Activated T-cell treated with anti-CD3 and anti-CD28 coated beads for 24 hours (primary cell): ENCODE measurements around the gene SMTN.
"Not testable (repeated sequence)": the region's sequence is repeated elsewhere in the genome, so short reads cannot be mapped to it uniquely, and the experiment has no call there.

Source experiments
- DNase-seq: peaks from one replicate; pipeline ENCODE4 v3.0.0-alpha.2; 2020; ENCODE audit warnings: low read depth

The SMTN gene

DNA sequence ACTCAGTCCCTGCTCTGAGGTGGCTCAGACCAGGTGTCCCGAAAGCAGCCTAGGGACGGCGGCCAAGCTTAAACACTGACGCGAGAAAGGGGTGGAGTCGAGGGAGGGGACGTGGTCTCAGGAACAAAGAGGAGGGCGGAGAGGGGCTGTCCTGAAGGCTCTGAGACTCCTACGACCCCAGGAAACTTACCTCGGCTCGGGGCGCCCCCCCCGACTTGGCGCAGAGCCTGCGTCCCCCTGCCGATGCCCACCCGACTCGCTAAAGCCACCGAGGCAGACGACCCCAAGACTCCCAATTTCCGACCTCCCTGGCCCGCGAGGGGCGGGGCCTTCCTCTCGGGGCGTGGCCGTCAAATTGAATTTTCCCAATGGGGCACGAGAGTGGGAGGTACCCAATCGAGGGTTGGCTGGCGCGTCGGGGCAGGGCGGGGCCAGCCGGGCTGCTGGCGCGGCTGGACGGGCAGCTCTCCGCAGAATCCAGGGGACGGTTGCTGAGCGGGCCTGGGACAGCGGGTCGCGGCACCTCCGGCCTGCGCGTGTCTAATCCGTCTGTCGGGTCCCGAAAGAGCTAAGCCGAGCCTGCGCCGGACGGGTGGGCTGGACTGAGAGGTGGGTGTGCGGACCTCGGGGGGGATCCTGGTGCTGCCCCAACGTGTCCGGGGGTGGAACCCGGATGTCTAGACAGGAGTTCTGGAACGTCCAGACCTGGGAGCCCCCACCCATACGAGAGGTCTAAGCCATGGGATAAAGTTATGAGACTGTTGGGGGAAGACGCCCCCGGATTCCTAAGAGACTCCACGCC lies at the start of gene SMTN:
TSS of gene SMTN (plus strand) at position 471 of the 802 bp plus-strand sequence. CDS start 1,941 bp downstream, outside the sequence.
- DNase-seq, result peak; percentile 81

DNA sequence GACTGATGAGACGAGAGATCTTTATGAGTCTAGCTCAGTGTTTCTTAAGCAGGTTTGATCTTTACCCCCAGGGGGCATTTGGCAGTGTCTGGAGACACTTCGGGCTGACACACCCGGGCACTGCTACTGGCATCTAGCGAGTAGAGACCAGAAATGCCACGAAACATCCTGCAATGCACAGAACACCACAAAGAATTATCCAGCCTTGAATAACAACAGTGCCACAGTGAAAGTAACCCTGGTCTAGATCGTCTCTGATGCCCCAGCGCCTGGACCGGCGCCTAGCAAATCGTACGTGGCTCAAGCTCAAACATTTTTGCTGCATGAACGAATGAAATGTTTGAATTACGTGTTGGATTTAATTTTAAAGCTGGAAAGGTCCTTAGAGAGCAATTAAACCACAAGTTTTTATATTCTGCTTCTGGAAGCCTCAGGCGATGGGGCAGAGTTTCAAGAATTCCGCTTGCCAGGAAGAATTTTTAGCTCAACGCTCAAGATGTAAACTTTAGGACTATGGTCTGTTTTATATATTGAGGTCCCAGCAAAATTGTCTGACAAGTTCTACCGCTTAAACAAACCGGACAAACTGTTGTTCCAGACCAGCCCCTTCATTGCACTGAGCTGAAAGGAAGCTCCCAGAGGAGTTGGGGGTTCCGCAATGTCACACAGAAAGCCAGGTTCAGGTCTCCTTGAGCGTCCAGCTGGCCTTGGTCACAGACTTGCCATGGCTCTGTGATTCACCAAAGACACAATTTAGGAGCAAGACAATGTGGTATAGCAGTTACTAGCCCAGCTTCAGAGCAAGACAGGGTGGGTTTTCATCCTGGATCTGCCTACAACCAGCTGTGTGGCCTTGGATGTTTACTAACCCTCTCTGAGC lies 44.2 kb upstream of the SMTN start:
- no peak for DNase-seq

DNA sequence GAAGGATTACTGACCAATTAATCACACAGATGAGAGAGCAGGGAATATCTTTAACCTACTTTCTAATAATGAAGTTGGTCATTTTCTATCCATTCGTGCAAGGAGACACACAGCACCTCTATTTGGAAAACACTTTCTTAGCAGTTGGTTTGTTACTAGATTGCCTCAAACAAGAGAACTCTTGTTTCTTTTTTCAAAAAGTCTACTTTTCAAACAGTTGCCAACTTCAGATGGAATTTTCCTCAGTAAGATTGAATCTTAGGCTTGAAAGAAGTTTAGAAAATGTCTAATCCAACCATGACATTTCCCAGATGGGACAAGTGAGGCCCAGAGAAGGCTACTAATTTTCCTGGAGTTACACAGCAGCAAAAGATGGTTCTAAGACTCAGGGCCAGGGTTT lies 42.4 kb upstream of the SMTN start:
- no peak for DNase-seq

DNA sequence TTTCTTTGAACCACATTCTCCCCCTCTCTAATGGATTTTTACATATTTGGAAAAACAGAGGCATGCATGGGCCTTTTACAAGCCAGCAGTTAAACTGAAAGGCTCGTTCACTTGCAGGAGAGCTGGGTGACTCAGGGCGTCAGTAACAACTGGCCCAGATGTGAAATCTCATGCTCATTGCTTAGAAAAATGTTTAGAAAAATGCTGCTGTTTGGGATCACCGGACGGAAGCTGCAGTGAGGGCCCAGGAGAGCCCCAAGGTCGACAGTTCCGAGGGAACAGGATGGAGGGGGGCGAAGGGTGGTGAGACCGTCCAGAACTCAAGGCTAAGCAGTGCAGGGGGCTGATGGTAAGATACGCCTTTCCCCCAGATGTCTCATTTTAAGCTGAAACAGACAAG lies 41.7 kb upstream of the SMTN start:
- DNase-seq, result no peak

DNA sequence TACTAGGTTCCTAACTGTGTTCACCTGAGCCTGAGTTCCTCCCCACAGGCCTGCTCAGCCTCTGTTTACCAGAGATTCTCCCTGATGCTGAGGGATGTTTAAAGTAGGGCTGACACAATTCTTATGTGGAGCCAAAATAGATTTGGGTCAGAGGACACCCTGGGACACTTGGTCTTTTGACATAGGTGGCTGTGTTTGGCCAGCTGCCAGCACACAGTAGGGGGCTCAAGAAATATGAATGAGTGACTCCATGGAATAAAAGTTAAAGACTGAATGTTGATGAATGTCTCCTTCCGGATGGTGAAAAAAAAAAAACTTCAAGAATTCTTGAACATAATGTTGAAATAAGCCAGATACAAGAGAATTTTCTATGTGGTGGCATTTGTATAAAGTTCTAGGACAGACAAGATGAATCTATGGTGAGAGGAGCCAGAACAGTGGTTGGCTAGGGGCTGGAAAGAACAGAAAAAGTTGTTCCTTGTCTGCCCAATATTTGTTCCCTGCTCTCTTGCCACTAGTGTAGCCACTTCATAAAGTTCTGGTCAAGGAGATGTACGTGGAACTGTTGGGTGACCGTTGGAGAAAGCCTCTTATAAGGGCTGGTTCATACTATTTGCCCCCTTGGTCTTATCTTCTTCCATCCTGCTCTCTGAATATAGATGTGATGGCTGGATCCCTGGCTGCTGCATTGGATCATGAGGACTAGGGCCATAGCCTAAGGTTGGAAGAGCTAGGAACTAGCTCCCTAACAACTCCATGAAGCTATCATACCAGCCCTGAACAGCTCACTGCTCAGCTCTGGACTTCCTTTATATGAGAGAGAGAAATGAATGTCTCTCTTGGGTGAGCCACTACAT lies 40.3 kb upstream of the SMTN start:
- no peak for DNase-seq

DNA sequence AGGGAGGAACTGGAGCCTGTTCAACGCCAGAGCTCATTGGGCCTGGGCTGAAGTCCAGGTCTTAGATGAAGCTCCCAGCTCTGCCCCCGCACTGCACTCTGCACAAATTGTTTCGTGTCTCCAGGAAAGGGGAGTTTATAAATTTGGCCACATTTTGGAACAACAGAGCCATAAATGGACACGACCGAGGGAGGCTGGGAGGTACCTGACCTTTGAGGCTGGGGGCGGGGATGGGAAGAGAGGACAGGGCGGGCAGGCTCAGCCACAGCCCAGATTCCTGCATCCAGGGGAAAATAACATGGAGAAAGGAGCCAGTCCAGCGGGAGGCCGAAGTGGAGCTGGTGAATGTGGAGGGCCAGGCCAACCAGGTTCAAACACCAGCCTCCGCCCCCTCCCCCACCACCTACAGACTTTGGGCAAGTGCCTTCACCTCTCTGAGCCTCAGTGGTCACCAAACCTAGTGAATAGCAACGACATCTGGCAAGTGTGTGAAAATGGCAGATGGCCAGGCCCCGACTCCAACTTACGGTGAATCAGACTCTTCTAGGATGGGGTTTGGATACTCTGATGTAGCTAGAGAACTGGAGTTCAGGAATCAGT lies 36.8 kb upstream of the SMTN start:
- no peak for DNase-seq

DNA sequence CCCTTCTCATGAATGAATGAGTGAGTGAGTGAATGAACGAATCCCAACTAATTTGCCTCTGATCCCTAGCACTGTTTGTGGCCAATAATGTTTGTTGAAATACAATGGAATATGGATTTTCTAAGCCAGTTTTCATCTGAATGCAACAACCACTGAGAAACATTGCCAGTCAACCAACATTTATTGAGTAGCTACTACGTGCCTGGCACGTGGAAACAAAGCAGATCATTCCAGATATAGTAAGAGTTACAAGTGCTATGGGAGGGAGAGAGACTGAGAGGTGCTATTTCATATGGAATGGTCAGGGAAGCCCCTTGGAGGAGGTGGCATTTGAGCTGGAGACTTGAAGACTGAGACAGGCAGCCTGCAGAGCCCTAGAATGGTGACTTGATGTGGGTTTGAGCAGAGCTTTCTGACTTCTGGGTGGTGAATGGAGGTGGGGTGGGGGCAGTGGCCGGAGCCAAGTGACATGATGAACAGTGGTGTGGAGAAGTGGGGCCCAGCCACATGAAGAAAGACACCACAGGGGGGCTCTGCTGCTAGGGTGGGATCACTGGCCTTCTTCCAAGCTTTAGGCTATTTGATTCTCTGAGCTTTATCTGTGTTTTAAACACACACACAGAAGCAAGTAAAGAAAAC lies 35.1 kb upstream of the SMTN start:
- DNase-seq, result no peak

DNA sequence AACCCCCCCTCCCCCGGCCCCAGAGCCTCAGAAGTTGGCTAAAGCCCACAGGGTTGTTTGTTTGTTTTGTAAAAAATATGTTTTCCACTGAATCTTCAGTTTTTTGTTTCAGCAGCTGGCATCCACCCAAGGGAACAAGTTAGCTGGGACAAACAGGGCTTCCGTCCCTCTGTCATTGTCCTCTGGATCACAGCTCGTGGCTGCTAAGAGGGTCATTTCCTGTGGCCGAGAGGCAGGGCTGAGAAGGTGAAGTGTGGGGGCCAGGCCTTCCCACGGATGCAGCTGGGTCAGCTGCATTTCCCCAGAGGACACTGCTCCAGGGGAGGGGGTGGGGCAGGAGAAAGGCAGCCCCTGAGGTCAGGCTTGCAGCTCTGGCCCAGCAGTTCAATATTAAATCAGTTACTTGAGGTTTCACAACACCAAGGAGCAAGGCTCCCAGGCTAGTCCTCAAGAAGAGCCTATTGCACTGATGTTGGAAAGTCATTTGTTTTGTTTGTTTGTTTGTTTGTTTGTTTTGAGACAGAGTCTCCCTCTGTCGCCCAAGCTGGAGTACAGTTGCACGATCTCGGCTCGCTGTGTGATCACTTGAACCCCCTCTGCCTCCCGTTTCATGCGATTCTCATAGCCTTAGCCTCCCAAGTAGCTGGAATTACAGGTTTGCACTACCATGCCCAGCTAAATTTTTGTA lies 34.4 kb upstream of the SMTN start:
- no peak for DNase-seq

DNA sequence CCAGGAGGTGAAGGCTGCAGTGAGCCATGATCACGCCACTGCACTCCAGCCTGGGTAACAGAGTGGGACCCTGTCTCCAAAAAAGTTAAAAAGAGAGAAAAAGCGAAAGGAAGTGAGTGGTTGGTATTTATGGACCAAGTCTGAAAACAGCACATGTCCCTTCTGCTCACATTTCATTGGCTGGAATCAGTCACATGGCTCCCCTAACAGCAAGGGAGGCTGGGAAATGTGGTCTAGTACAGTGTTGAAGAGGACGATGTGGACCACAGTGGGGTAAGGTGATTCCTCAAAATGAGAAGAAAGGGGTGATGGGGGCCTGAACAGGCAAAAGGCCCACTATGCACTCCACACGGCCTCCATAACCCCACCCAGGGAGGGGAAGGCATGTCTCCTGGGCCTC lies 32.5 kb upstream of the SMTN start:
- DNase-seq, result no peak

DNA sequence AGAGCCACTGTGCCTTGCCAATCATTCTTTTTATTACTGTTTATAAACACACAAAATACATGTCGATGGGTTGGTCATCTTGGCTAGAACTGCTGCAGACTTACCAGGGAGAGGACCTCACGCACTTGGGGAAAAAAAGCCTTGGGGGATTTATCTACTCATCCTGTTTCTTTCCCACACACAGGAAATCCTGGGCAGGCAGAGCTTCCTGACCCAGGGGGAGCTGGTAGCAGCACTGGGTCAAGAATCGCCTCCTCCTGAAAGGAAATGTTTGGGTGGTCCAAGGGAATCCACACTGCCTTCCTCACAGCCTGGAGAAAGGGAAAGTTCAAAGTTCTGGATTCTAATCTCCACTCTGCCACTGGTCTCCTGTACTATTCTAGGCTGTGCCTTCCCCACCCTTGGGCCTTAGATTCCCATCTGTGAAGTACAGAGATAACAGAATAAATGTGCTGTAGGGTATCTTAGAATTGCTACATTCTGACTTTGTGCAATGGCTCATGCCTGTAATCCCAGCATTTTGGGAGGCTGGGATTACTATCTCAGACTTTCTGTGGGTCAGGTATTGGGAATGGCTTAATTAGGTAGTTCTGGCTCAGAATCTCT lies 31.2 kb upstream of the SMTN start:
- DNase-seq, result no peak

DNA sequence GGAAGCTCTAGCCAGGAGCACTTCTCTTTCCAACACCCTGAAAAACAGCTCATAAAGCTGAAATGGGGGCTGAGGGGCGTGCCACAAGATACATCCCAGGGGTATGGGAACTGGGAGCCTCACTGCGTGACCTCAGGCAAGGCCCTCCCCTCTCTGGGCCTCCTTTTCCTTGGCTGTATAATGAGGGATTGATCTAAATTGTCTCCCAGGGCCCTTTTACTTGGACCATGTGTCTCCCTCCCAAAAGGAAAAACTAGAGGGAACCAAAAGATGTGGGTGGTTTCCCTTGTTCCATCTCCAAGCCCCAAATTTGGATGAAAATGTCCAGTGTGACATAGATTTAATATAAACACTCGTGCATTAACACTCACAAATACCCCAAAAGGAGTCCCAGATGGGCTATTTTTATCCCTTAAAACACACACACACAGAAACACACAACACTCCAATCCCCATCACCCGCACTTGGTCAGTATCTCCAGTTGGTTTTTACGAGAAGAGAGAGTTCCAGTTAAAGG lies 25.9 kb upstream of the SMTN start:
- DNase-seq, result no peak

DNA sequence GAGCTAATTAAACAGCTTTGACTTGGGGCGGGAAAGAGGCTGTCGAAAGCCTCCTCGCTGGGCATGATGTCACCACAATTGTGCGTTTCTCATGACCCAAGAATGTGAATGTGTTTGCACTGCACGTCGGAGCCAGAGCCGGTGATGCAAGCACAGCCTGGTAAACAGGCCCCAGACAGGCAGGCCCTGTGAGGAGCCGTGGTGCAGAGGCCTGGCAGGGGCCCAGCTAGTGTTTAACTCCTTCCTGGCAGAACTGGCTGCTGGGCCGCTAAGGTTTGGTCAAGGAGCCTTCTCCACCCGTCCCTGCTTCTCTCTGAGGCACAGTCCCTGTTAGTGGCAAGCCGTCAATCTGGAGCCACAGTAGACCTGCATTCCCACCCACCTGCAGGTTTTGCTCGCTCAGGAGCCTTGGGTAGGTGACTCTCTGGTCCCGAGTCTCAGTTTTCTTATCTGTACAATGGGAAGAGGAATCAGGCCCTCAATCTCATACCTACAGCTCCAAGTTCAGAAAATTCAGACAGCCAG lies 25.4 kb upstream of the SMTN start:
- no peak for DNase-seq

DNA sequence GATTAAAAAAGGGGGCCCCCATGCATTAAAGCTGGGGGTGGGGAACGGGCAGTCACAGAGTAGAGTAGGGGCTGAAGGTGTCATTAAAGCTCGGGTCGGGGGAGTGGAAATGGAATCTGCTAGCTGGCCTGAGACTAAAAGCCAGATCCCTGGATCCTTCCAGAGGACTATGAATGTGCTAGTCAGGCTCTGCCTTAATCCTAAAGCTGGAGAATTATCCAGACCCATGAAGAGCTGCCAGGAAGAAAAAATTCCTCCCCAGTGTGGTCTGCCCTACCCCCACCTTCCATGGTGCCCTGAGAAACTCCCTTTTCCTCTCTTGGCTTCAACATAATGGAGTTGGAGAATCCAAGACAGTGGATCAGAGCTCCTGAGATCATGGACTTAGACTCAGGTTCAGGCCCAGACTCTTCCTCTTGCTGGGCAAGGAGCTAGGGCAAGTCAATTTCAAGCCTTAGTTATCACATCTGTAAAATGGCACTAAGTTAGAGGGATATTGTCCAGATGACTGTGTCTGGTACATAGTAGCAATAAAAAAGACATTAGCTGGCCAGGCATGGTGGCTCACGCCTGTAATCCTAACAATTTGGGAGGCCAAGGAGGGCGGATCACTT lies 24.0 kb upstream of the SMTN start:
- no peak for DNase-seq

DNA sequence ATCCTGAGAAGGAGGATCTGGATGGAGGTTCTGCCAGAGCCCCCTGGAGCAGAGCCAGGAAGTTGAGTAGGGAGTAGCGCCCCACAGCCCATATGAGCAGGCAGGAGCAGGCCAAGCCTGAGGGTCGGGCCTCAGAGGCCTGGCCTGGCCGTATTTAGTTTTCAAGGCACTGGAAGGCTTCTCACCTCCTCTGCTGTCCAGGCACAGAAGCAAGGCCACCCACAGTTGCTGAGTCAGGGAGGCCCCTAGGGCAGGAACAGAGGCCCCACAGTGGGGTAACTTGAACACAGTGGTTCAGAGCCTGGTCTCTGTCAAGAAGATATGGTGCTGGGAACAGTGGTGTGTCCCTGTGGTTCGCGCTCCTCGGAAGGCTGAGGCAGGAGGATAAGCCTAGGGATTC lies 21.5 kb upstream of the SMTN start:
- not testable (repeated sequence) for DNase-seq

DNA sequence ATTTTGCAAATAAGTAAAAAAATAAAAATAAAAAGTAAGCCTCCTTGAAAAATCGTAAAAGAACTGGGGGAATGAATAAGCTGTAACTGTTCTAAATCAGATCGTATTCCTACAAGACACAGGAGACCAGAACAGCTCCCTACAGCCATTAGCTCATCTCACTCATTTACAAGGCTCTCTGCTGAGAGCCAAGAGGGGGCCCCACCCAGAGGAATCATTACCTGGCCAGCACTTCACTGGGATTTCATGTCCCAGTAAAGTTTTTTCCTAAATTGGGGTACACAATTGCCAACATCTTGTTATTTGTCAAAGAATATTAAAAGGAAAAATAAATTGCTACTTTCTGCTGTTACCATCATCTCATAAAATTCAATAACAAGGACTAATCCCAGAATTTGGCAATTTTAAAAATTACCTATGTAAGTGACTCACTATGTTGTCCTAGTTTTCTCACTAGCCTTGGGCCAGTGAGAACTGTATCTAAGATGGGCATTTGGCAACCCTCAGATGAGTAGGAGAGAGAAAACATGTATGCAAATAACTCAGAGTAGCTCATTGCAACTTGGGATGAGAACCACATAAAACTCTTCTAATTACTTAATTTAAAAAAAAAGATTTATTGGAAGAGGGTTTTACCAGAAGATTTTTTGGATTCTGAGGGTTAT lies 18.4 kb upstream of the SMTN start:
- DNase-seq, result no peak

DNA sequence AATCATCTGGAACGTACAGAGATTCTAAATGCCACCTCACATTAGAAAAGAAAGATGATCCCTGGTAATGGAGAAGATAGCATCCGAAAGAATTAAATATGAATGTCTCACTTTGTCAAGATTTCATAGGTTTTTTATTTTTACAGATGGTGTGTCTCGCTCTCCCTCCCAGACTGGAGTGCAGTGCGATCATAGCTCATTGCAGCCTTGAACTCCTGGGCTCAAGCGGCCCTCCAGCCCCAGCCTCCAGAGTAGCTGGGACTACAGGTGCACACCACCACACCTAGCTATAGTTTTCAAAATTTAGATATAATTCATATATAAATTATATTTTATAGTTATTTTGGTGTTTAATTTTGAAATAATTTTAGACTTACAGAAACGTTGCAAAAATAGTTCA lies 16.7 kb upstream of the SMTN start:
- DNase-seq, result no peak

DNA sequence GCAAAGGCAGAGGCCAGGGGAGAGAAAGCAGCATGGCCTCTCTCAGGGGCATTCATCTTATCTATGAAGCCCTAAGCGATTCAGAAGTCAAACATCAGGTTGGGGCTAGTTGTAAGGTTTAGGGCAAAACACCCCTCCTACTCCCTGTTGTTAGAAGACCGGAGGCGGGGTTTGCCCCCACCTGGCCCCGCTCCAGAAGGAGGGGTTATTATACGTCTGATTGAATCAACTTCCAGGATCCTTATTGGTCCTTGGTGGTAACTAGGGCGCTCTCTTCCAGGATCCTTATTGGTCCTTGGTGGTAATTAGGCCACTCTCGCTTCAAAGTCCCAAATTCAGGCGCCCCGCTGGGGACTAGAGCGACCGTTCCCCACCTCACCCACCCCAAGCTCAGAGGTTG lies 12.1 kb upstream of the SMTN start:
- no peak for DNase-seq

DNA sequence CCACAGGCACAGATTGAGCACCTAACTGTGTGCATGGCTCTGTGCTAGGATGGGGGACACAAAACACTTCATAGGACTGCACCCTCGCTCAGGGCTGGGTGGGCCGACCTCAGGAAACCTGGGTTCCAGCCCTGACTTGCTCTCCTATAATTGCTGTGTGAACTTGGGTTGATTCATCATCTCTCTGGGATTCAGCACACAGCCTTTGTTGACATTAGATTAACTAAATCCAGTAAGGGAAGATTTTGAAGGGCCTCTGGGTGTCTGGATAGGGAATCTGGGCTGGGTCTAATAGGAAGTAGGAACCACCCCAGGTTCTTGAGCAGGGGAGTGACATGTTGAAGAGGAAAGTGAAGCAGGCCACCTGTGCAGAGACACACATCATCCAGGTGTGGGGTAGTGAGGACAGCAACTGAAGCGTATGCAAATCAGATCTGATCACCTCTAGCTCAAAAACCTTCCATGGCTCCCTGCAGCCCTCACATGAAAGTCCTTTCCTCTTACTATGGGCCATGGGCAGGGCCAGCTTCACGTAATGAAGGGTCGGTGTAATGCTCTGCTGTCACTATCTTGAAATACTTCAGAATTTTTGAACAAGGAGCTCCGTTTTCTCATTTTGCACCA lies 11.3 kb upstream of the SMTN start:
- DNase-seq, result not testable (repeated sequence)
